HCT116 (cell line): ENCODE results near the gene RPL27. TPM values are rescaled to one million over a fixed set of nuclear protein-coding genes. Genes with fewer than 3 reads are reported as not detected.
"Not testable (repeated sequence)": the region's sequence is repeated elsewhere in the genome, so short reads cannot be mapped to it uniquely, and the experiment has no call there.

Source experiments
- ATAC-seq: fragments of 200-7000 bp; cut with Tn5 transposase; 2 replicates; pipeline ENCODE4 v1.9.1; 2020; ENCODE audit warnings: mild to moderate bottlenecking, moderate library complexity
- BruUV-seq: library from RNA; stranded (reverse); fragments of 400-500 nt; replicated peaks from 2 replicates; lab custom pipeline; 2021; lab: Mats Ljungman, UMichigan
- CTCF ChIA-PET: fragments of 300-600 bp; sonication (Branson Sonifier 250); formaldehyde crosslinking; loops from one replicate; lab custom pipeline; 2021; ENCODE audit warnings: antibody characterized with exemption; lab: Charles Lee
- POLR2A ChIA-PET: fragments of 300-600, 350-600 bp; sonication (Branson Sonifier 250); formaldehyde crosslinking; loops from one replicate; lab custom pipeline; 2021; ENCODE audit warnings: antibody characterized with exemption; lab: Charles Lee
- RAD21 ChIA-PET, 2 experiments: fragments of 300-600 bp; sonication (Branson Sonifier 250); formaldehyde crosslinking; loops; one replicate each; lab custom pipeline; 2023; ENCODE audit warnings: low total read pairs in 2 of 2; ENCODE audit not compliant: uncharacterized antibody in 2 of 2, unreplicated experiment in 2 of 2, low non-redundant PET in 1 of 2; lab: Charles Lee
- DNase-seq: peaks from one replicate; pipeline ENCODE4 v3.0.0-alpha.2; 2010; ENCODE audit warnings: low read depth, low spot score
- H2AFZ ChIP-seq: fragments of 200-600 bp; shearing (Covaris generic), sonication (generic); 2 replicates; pipeline ENCODE4 v1.6.1; 2017; ENCODE audit warnings: low read depth, mixed run types, mixed read lengths, antibody characterized with exemption, low read length; ENCODE audit not compliant: poor library complexity, severe bottlenecking
- H3K27ac ChIP-seq: 2 replicates; pipeline ENCODE4 v1.5.1; 2012; ENCODE audit warnings: low read depth, low read length
- H3K27me3 ChIP-seq: fragments of 200-600 bp; sonication (generic); 2 replicates; pipeline ENCODE4 v1.6.1; 2016; ENCODE audit warnings: mixed run types, low read length, mixed read lengths; ENCODE audit not compliant: insufficient read depth
- H3K36me3 ChIP-seq, 2 experiments: fragments of 200-500 bp in 1 of 2; fragments of 200-600 bp in 1 of 2; sonication (Bioruptor generic) in 1 of 2; sonication (generic) in 1 of 2; 2 replicates each; pipeline versions ENCODE4 v1.5.1 to v1.6.1; 2014 to 2016; ENCODE audit warnings: low read length in 2 of 2, inconsistent platforms in 1 of 2, mixed read lengths in 1 of 2, mixed run types in 1 of 2; ENCODE audit not compliant: insufficient read depth in 2 of 2, control insufficient read depth in 1 of 2
- H3K4me1 ChIP-seq, 2 experiments: fragments of 200-600 bp in 1 of 2; sonication (generic) in 1 of 2; 2 replicates each; pipeline versions ENCODE4 v1.5.1 to v1.6.1; 2012 to 2017; ENCODE audit warnings: low read length in 2 of 2, inconsistent platforms in 1 of 2, mild to moderate bottlenecking in 1 of 2, mixed read lengths in 1 of 2, mixed run types in 1 of 2, moderate library complexity in 1 of 2; ENCODE audit not compliant: insufficient read depth in 2 of 2, control insufficient read depth in 1 of 2
- H3K4me2 ChIP-seq: fragments of 200-600 bp; sonication (generic); 2 replicates; pipeline ENCODE4 v1.6.1; 2017; ENCODE audit warnings: mixed run types, low read length, mixed read lengths
- H3K4me3 ChIP-seq, 2 experiments: fragments of 200-600 bp in 1 of 2; sonication (generic) in 1 of 2; replicated peaks in 1 of 2; 2 replicates each; pipeline ENCODE4 v1.5.1; 2011 to 2016; ENCODE audit warnings: low read length in 2 of 2, control low read depth in 1 of 2, low read depth in 1 of 2, mild to moderate bottlenecking in 1 of 2, mixed read lengths in 1 of 2, mixed run types in 1 of 2
- H3K79me2 ChIP-seq: fragments of 200-600 bp; sonication (generic); 2 replicates; pipeline ENCODE4 v1.6.1; 2017; ENCODE audit warnings: mild to moderate bottlenecking, mixed run types, low read length, moderate library complexity, mixed read lengths; ENCODE audit not compliant: insufficient read depth
- H3K9ac ChIP-seq: fragments of 200-600 bp; sonication (generic); 2 replicates; pipeline ENCODE4 v1.6.1; 2016; ENCODE audit warnings: low read length, mixed read lengths
- H3K9me2 ChIP-seq: fragments of 200-600 bp; sonication (generic), shearing (Covaris generic); 2 replicates; pipeline ENCODE4 v1.6.1; 2017; ENCODE audit warnings: mixed run types, mild to moderate bottlenecking, moderate library complexity; ENCODE audit not compliant: insufficient read depth
- H3K9me3 ChIP-seq, 2 experiments: fragments of 200-500 bp in 1 of 2; fragments of 200-600 bp in 1 of 2; sonication (Bioruptor generic) in 1 of 2; sonication (generic) in 1 of 2; 2 replicates each; pipeline ENCODE4 v1.6.1; 2014 to 2017; ENCODE audit warnings: low read length in 2 of 2, mixed read lengths in 2 of 2, inconsistent platforms in 1 of 2, low read depth in 1 of 2, mild to moderate bottlenecking in 1 of 2, mixed run types in 1 of 2, moderate library complexity in 1 of 2; ENCODE audit not compliant: control insufficient read depth in 1 of 2, insufficient read depth in 1 of 2
- H4K20me1 ChIP-seq: fragments of 200-600 bp; sonication (generic), shearing (Covaris generic); 2 replicates; pipeline ENCODE4 v1.6.1; 2017; ENCODE audit warnings: mixed run types, mild to moderate bottlenecking, moderate library complexity; ENCODE audit not compliant: insufficient read depth
- CBX3 ChIP-seq: IDR thresholded peaks from 2 replicates; pipeline ENCODE4 v1.6.1; 2012; ENCODE audit warnings: low read depth
- CEBPB ChIP-seq: IDR thresholded peaks from 2 replicates; pipeline ENCODE4 v1.6.1; 2012; ENCODE audit warnings: low read depth
- FOSL1 ChIP-seq: IDR thresholded peaks from 2 replicates; pipeline ENCODE4 v1.6.1; 2012; ENCODE audit warnings: low read depth
- JUND ChIP-seq: IDR thresholded peaks from 2 replicates; pipeline ENCODE4 v1.6.1; 2012
- MAX ChIP-seq: IDR thresholded peaks from 2 replicates; pipeline ENCODE4 v1.6.1; 2012
- POLR2AphosphoS5 ChIP-seq: IDR thresholded peaks from 2 replicates; pipeline ENCODE4 v1.6.1; 2011; ENCODE audit warnings: mild to moderate bottlenecking, low read depth, low read length, moderate library complexity
- RAD21 ChIP-seq: IDR thresholded peaks from 2 replicates; pipeline ENCODE4 v1.6.1; 2012; ENCODE audit warnings: low read depth, mild to moderate bottlenecking
- YY1 ChIP-seq: IDR thresholded peaks from 2 replicates; pipeline ENCODE4 v1.6.1; 2011; ENCODE audit warnings: low read length, low read depth, moderate library complexity, mild to moderate bottlenecking; ENCODE audit not compliant: insufficient replicate concordance; ENCODE audit errors: extremely low read depth
- ZFX ChIP-seq: fragments of 450-650 bp; IDR thresholded peaks from 2 replicates; pipeline ENCODE4 v1.6.1; 2017
- intact Hi-C: fragments of 100-400 bp; cut with micrococcal nuclease; formaldehyde crosslinking; loops from 2 replicates; pipeline ENCODE4 v1.10.0; 2022
- total RNA-seq: library from RNA; stranded (reverse); gene quantifications from one replicate; pipeline ENCODE4 v1.2.1, GENCODE V29; 2021; ENCODE audit not compliant: unreplicated experiment
- TF ChIP-seq, protein P1 (sequence below): IDR thresholded peaks from 2 replicates; pipeline ENCODE4 v1.6.1; 2011; ENCODE audit warnings: mild to moderate bottlenecking, low read length, moderate library complexity; ENCODE audit not compliant: insufficient replicate concordance; ENCODE audit errors: extremely low read depth

Gene RPL27
- total RNA-seq, 1 experiment from 2014 or later, result 1,295 TPM

DNA sequence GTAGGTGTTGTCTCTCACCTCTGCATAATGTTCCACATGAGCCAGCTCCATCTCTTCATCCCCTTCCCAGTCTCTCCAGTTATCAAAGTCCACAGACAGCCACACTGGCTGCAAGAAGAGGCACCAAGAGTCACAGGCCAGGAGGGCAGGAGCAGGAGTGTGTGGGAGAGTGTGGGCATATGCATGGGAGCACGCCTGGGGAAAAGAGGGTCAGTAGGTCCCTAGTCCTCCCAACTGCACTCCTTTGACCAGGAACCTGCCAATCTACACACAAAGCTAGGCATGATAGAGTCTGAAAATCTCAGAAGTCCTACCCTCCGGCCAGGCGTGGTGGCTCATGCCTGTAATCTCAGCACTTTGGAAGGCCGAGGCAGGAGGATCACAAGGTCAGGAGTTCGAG, 26.6 kb upstream of the RPL27 start (continued):
- TF ChIP-seq, protein P1, sequence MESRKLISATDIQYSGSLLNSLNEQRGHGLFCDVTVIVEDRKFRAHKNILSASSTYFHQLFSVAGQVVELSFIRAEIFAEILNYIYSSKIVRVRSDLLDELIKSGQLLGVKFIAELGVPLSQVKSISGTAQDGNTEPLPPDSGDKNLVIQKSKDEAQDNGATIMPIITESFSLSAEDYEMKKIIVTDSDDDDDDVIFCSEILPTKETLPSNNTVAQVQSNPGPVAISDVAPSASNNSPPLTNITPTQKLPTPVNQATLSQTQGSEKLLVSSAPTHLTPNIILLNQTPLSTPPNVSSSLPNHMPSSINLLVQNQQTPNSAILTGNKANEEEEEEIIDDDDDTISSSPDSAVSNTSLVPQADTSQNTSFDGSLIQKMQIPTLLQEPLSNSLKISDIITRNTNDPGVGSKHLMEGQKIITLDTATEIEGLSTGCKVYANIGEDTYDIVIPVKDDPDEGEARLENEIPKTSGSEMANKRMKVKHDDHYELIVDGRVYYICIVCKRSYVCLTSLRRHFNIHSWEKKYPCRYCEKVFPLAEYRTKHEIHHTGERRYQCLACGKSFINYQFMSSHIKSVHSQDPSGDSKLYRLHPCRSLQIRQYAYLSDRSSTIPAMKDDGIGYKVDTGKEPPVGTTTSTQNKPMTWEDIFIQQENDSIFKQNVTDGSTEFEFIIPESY, result no peak
- TF ChIP-seq CEBPB (no peak), MAX (no peak), POLR2AphosphoS5 (no peak), RAD21 (no peak), CBX3 (no peak), YY1 (no peak), FOSL1 (no peak), JUND (no peak), ZFX (no peak)

- BruUV-seq, intact Hi-C loops: not testable (repeated sequence)
Measured at GRCh38 chr17:42973323-42973722, 24.9 kb upstream of the RPL27 start.

More at GRCh38 chr17:42973323-42973722, 24.9 kb upstream of the RPL27 start:
- H3K9me2 ChIP-seq, H3K4me1 ChIP-seq, H4K20me1 ChIP-seq, H3K27me3 ChIP-seq, POLR2A ChIA-PET, H3K36me3 ChIP-seq, H3K4me3 ChIP-seq, DNase-seq, RAD21 ChIA-PET, H3K79me2 ChIP-seq, H3K9me3 ChIP-seq, H3K4me2 ChIP-seq, CTCF ChIA-PET, ATAC-seq, H2AFZ ChIP-seq, H3K9ac ChIP-seq, H3K27ac ChIP-seq: not testable (repeated sequence)
